SU-DHL-6 (cell line): ENCODE data around the gene EFCAB11.

Source experiments
- H2AFZ ChIP-seq: fragments of 200-600 bp; sonication (generic); 2 replicates; pipeline ENCODE4 v1.6.1; 2014; ENCODE audit warnings: low read depth, mild to moderate bottlenecking, moderate library complexity, mixed read lengths, antibody characterized with exemption, low read length; ENCODE audit not compliant: severe bottlenecking
- H3F3A ChIP-seq: fragments of 200-600 bp; shearing (Covaris generic); 2 replicates; pipeline ENCODE4 v1.6.0; 2016; ENCODE audit warnings: antibody characterized with exemption, mild to moderate bottlenecking; ENCODE audit not compliant: insufficient read depth
- H3K27ac ChIP-seq: fragments of 200-600 bp; sonication (generic); 2 replicates; pipeline ENCODE4 v1.5.1; 2016; ENCODE audit warnings: low read depth, mild to moderate bottlenecking, low read length, moderate library complexity, mixed read lengths
- H3K27me3 ChIP-seq: fragments of 200-600 bp; sonication (generic), shearing (Covaris generic); 2 replicates; pipeline ENCODE4 v1.6.0; 2014; ENCODE audit warnings: mild to moderate bottlenecking, low read length
- H3K36me3 ChIP-seq: fragments of 200-600 bp; sonication (generic); 2 replicates; pipeline ENCODE4 v1.6.1; 2014; ENCODE audit warnings: mild to moderate bottlenecking, low read length, mixed read lengths
- H3K4me2 ChIP-seq: fragments of 300-600, 200-600 bp; shearing (Covaris generic), sonication (generic); 2 replicates; pipeline ENCODE4 v1.6.0; 2014; ENCODE audit warnings: low read length, low read depth, mild to moderate bottlenecking; ENCODE audit not compliant: poor library complexity, severe bottlenecking
- H3K4me3 ChIP-seq: fragments of 200-600 bp; sonication (generic); 2 replicates; pipeline ENCODE4 v1.5.1; 2014; ENCODE audit warnings: antibody characterized with exemption, low read length, mild to moderate bottlenecking, mixed read lengths; ENCODE audit not compliant: insufficient read depth, poor library complexity, severe bottlenecking
- H3K79me2 ChIP-seq: fragments of 200-600 bp; sonication (generic); 2 replicates; pipeline ENCODE4 v1.6.1; 2014; ENCODE audit warnings: mild to moderate bottlenecking, low read length, moderate library complexity; ENCODE audit not compliant: insufficient read depth
- H3K9ac ChIP-seq: fragments of 200-600 bp; sonication (generic); 2 replicates; pipeline ENCODE4 v1.7.0; 2014; ENCODE audit warnings: mild to moderate bottlenecking, low read length
- H3K9me2 ChIP-seq: fragments of 200-600 bp; sonication (generic); replicated peaks from 2 replicates; pipeline ENCODE4 v1.6.1; 2014; ENCODE audit warnings: low read length; ENCODE audit not compliant: insufficient read depth
- H3K9me3 ChIP-seq: fragments of 200-600 bp; sonication (generic); 2 replicates; pipeline ENCODE4 v1.6.1; 2014; ENCODE audit warnings: low read length, mixed read lengths; ENCODE audit not compliant: insufficient read depth
- H4K20me1 ChIP-seq: fragments of 200-600 bp; sonication (generic); 2 replicates; pipeline ENCODE4 v1.6.1; 2014; ENCODE audit warnings: low read depth, mild to moderate bottlenecking, antibody characterized with exemption, low read length, moderate library complexity, mixed read lengths
- EZH2phosphoT487 ChIP-seq: fragments of 200-600 bp; sonication (generic), shearing (Covaris generic); conservative IDR thresholded peaks from 2 replicates; pipeline ENCODE4 v1.6.1; 2018; ENCODE audit warnings: mild to moderate bottlenecking, antibody characterized with exemption, low read length, moderate library complexity, mixed read lengths
- TF ChIP-seq, protein P1 (sequence below): fragments of 200-600 bp; sonication (generic); IDR thresholded peaks from one replicate; pipeline ENCODE4 v1.5.1; 2017; ENCODE audit warnings: antibody characterized with exemption, mild to moderate bottlenecking, low read length, moderate library complexity; ENCODE audit not compliant: insufficient read depth, poor library complexity, severe bottlenecking

Gene EFCAB11

GRCh38 chr14:89870316-89870715 lies 84.2 kb downstream of the EFCAB11 start:
- TF ChIP-seq, protein P1, sequence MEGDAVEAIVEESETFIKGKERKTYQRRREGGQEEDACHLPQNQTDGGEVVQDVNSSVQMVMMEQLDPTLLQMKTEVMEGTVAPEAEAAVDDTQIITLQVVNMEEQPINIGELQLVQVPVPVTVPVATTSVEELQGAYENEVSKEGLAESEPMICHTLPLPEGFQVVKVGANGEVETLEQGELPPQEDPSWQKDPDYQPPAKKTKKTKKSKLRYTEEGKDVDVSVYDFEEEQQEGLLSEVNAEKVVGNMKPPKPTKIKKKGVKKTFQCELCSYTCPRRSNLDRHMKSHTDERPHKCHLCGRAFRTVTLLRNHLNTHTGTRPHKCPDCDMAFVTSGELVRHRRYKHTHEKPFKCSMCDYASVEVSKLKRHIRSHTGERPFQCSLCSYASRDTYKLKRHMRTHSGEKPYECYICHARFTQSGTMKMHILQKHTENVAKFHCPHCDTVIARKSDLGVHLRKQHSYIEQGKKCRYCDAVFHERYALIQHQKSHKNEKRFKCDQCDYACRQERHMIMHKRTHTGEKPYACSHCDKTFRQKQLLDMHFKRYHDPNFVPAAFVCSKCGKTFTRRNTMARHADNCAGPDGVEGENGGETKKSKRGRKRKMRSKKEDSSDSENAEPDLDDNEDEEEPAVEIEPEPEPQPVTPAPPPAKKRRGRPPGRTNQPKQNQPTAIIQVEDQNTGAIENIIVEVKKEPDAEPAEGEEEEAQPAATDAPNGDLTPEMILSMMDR, result no peak
- no peak for TF ChIP-seq EZH2phosphoT487
- Histone ChIP-seq H3K27ac (no peak overlapping the region), H3K36me3 (no peaks in the 10 kb centered on the region), H3K79me2 (no peaks in the 10 kb centered on the region), H3K9me2 (no peaks in the 10 kb centered on the region), H2AFZ (no peak overlapping the region), H3F3A (no peaks in the 10 kb centered on the region), H3K9me3 (peaks cover 10% of the 10 kb centered on the region; the same call in 1 of the 2 replicates), H3K4me2 (no peak overlapping the region), H4K20me1 (no peaks in the 10 kb centered on the region), H3K4me3 (no peak overlapping the region), H3K27me3 (no peaks in the 10 kb centered on the region), H3K9ac (no peak overlapping the region)

DNA sequence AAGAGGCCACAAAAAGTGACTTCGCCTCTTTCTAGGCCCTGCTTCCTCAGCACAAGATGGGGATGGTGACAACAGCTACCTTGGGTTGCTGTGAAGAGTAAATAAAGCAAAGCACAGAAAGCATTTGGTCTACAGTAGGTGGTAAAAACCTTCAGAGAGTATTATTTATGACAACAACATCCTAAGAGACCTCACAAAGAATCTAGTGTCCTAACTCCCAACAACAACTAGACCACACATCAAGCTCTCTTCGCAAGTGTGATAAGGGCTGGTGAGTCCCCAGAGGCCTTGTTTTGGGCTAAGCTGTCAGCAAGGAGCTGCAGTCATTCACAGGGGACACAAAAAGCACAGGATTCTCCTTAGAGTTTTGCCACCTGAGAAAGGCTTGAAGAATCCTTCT lies 84.9 kb downstream of the EFCAB11 start:
- Histone ChIP-seq H3K27me3 (no peaks in the 10 kb centered on the region), H3K9me3 (peaks cover 8% of the 10 kb centered on the region; the same call in 1 of the 2 replicates), H3K36me3 (no peaks in the 10 kb centered on the region), H3K9ac (no peak overlapping the region), H3F3A (no peaks in the 10 kb centered on the region), H3K4me3 (no peak overlapping the region), H3K4me2 (no peak overlapping the region), H4K20me1 (no peaks in the 10 kb centered on the region), H3K79me2 (no peaks in the 10 kb centered on the region), H3K27ac (no peak overlapping the region), H3K9me2 (no peaks in the 10 kb centered on the region), H2AFZ (no peak overlapping the region)
- no peak for TF ChIP-seq EZH2phosphoT487
- TF ChIP-seq, protein P1, result no peak

- Histone ChIP-seq H3K79me2 (no peaks in the 10 kb centered on the region), H3K27me3 (no peaks in the 10 kb centered on the region), H3K9me3 (no peaks in the 10 kb centered on the region), H4K20me1 (no peaks in the 10 kb centered on the region), H2AFZ (no peak overlapping the region), H3K27ac (no peak overlapping the region), H3K9me2 (no peaks in the 10 kb centered on the region), H3F3A (no peaks in the 10 kb centered on the region), H3K9ac (no peak overlapping the region), H3K4me2 (no peak overlapping the region), H3K4me3 (no peak overlapping the region), H3K36me3 (no peaks in the 10 kb centered on the region)
- TF ChIP-seq, protein P1, result no peak
- no peak for TF ChIP-seq EZH2phosphoT487
These were observed 88.1 kb downstream of the EFCAB11 start for GRCh38 chr14:89866458-89866857.

- no peak for TF ChIP-seq EZH2phosphoT487
- TF ChIP-seq, protein P1, result no peak
- H3K9me3 ChIP-seq, result no peaks in the 10 kb centered on the region
- no peak overlapping the region for H3K9ac ChIP-seq
- H3K4me3 ChIP-seq, result no peak overlapping the region
- no peak overlapping the region for H3K4me2 ChIP-seq
- H3K27ac ChIP-seq, result no peak overlapping the region
- H3K36me3 ChIP-seq, result no peaks in the 10 kb centered on the region
- no peaks in the 10 kb centered on the region for H3K27me3 ChIP-seq
- no peaks in the 10 kb centered on the region for H3K79me2 ChIP-seq
- no peaks in the 10 kb centered on the region for H4K20me1 ChIP-seq
- no peak overlapping the region for H2AFZ ChIP-seq
- H3K9me2 ChIP-seq, result no peaks in the 10 kb centered on the region
- no peaks in the 10 kb centered on the region for H3F3A ChIP-seq
These were observed 89.4 kb downstream of the EFCAB11 start for GRCh38 chr14:89865153-89865552.
